ENCODE data around the gene PPARG. TPM values are rescaled to one million over a fixed set of nuclear protein-coding genes. Genes with fewer than 3 reads are reported as not detected.

Gene PPARG
- total RNA-seq, 1 donor from 2014 or later = 0.37 TPM

- no peaks in the 10 kb centered on the region for H3K27me3 Mint-ChIP-seq (ENCODE audit: unreplicated experiment)
- H3K4me1 Mint-ChIP-seq (ENCODE audit: low read depth, unreplicated experiment) = no peaks in the 10 kb centered on the region
- TF ChIP-seq CTCF (IDR thresholded peaks at IDR 0.05; ENCODE audit: partially characterized antibody, unreplicated experiment) = no peak
- peaks cover 19% of the 10 kb centered on the region for H3K36me3 Mint-ChIP-seq (ENCODE audit: unreplicated experiment)
- H3K27ac Mint-ChIP-seq (ENCODE audit: unreplicated experiment) = no peak overlapping the region
- DNase-seq = no peak
- no peak overlapping the region for H3K4me3 Mint-ChIP-seq (ENCODE audit: unreplicated experiment)
- H3K9me3 Mint-ChIP-seq (ENCODE audit: unreplicated experiment) = peaks cover 1% of the 10 kb centered on the region
Measured at GRCh38 chr3:12247411-12247810, 41.5 kb upstream of the PPARG start.

GRCh38 chr3:12249519-12249918 lies 39.4 kb upstream of the PPARG start:
- Mint-ChIP-seq H3K9me3 (ENCODE audit: unreplicated experiment) (peaks cover 1% of the 10 kb centered on the region), H3K27ac (ENCODE audit: unreplicated experiment) (no peak overlapping the region)
- TF ChIP-seq CTCF (IDR thresholded peaks at IDR 0.05; ENCODE audit: partially characterized antibody, unreplicated experiment) = no peak

GRCh38 chr3:12252889-12253288 lies 36.0 kb upstream of the PPARG start:
- DNase-seq = no peak
- no peak for TF ChIP-seq CTCF (IDR thresholded peaks at IDR 0.05; ENCODE audit: partially characterized antibody, unreplicated experiment)
- Mint-ChIP-seq H3K27ac (ENCODE audit: unreplicated experiment) (no peak overlapping the region), H3K4me3 (ENCODE audit: unreplicated experiment) (no peak overlapping the region), H3K4me1 (ENCODE audit: low read depth, unreplicated experiment) (no peaks in the 10 kb centered on the region), H3K27me3 (ENCODE audit: unreplicated experiment) (no peaks in the 10 kb centered on the region), H3K36me3 (ENCODE audit: unreplicated experiment) (peaks cover 12% of the 10 kb centered on the region), H3K9me3 (ENCODE audit: unreplicated experiment) (peaks cover 1% of the 10 kb centered on the region)

More at GRCh38 chr3:12249519-12249918, 39.4 kb upstream of the PPARG start:
- no peak for DNase-seq
- Mint-ChIP-seq H3K36me3 (ENCODE audit: unreplicated experiment) (peaks cover 19% of the 10 kb centered on the region), H3K27me3 (ENCODE audit: unreplicated experiment) (no peaks in the 10 kb centered on the region), H3K4me1 (ENCODE audit: low read depth, unreplicated experiment) (no peaks in the 10 kb centered on the region), H3K4me3 (ENCODE audit: unreplicated experiment) (no peak overlapping the region)

- Mint-ChIP-seq H3K4me3 (ENCODE audit: unreplicated experiment) (no peak overlapping the region), H3K4me1 (ENCODE audit: low read depth, unreplicated experiment) (no peaks in the 10 kb centered on the region), H3K9me3 (ENCODE audit: unreplicated experiment) (peaks cover 1% of the 10 kb centered on the region), H3K27ac (ENCODE audit: unreplicated experiment) (no peak overlapping the region), H3K27me3 (ENCODE audit: unreplicated experiment) (no peaks in the 10 kb centered on the region), H3K36me3 (ENCODE audit: unreplicated experiment) (peaks cover 11% of the 10 kb centered on the region)
- DNase-seq = no peak
- TF ChIP-seq CTCF (IDR thresholded peaks at IDR 0.05; ENCODE audit: partially characterized antibody, unreplicated experiment) = no peak
Measured at GRCh38 chr3:12253516-12254343, 35.1 kb upstream of the PPARG start.

GRCh38 chr3:12255393-12255792 lies 33.5 kb upstream of the PPARG start:
- no peak overlapping the region for H3K4me3 Mint-ChIP-seq (ENCODE audit: unreplicated experiment)
- no peak overlapping the region for H3K27ac Mint-ChIP-seq (ENCODE audit: unreplicated experiment)
- no peak for DNase-seq
- no peak for TF ChIP-seq CTCF (IDR thresholded peaks at IDR 0.05; ENCODE audit: partially characterized antibody, unreplicated experiment)
- no peaks in the 10 kb centered on the region for H3K27me3 Mint-ChIP-seq (ENCODE audit: unreplicated experiment)
- no peaks in the 10 kb centered on the region for H3K9me3 Mint-ChIP-seq (ENCODE audit: unreplicated experiment)
- H3K4me1 Mint-ChIP-seq (ENCODE audit: low read depth, unreplicated experiment) = no peaks in the 10 kb centered on the region
- no peaks in the 10 kb centered on the region for H3K36me3 Mint-ChIP-seq (ENCODE audit: unreplicated experiment)

Data from glutamatergic neuron (in vitro differentiated cells).